Right atrium auricular region (tissue), 2 donors: ENCODE data around the gene WASHC4. TPM values are rescaled to one million over a fixed set of nuclear protein-coding genes. Genes with fewer than 3 reads are reported as not detected.

Experiments
- DNase-seq: peaks from one replicate; pipeline ENCODE4 v3.0.0-alpha.2; 2019; ENCODE audit warnings: low spot score
- H3K27ac ChIP-seq, 2 donors: fragments of 200-600 bp; sonication (generic); 1 replicate in 1 of 2; 2 replicates in 1 of 2; pipeline ENCODE4 v1.5.1; 2016 to 2019
- H3K27me3 ChIP-seq, 2 donors: fragments of 200-600 bp; sonication (generic); one replicate each; pipeline versions ENCODE4 v1.5.1 to v1.6.0; 2017 to 2019
- H3K36me3 ChIP-seq: fragments of 200-600 bp; sonication (generic); one replicate; pipeline ENCODE4 v1.5.1; 2016
- H3K4me1 ChIP-seq, 2 donors: fragments of 200-600 bp; sonication (generic); one replicate each; pipeline versions ENCODE4 v1.5.1 to v1.6.0; 2017 to 2019
- H3K4me3 ChIP-seq, 2 donors: fragments of 200-600 bp; sonication (generic); 1 replicate in 1 of 2; 2 replicates in 1 of 2; pipeline ENCODE4 v1.5.1; 2017 to 2019; ENCODE audit warnings: mild to moderate bottlenecking in 1 of 2, moderate library complexity in 1 of 2
- H3K9me3 ChIP-seq, 2 donors: fragments of 200-600 bp; sonication (generic); one replicate each; pipeline ENCODE4 v1.5.1; 2019
- CTCF ChIP-seq, 2 donors: fragments of 200-600 bp; sonication (generic); IDR thresholded peaks; one replicate each; pipeline ENCODE4 v1.5.1; 2019; ENCODE audit warnings: antibody characterized with exemption in 2 of 2
- total RNA-seq, 2 donors: library from RNA; depleted of rRNA; stranded (reverse); fragments of >200 nt; gene quantifications; one replicate each; pipeline ENCODE4 v1.1.0, GENCODE V29; 2016

WASHC4 gene
- total RNA-seq, 2 donors from 2014 or later = 19.5 to 23.8 TPM

GRCh38 chr12:105077435-105077834 lies 30.1 kb upstream of the WASHC4 start:
- no peaks in the 10 kb centered on the region for H3K4me1 ChIP-seq
- no peak for DNase-seq
- no peaks in the 10 kb centered on the region for H3K9me3 ChIP-seq
- H3K4me3 ChIP-seq = no peak overlapping the region
- H3K27me3 ChIP-seq = no peaks in the 10 kb centered on the region
- H3K36me3 ChIP-seq = no peaks in the 10 kb centered on the region
- H3K27ac ChIP-seq = no peak overlapping the region
- TF ChIP-seq CTCF (IDR thresholded peaks at IDR 0.05) = no peak

GRCh38 chr12:105078712-105079570 lies 28.6 kb upstream of the WASHC4 start:
- no peak for DNase-seq
- no peak overlapping the region for H3K4me3 ChIP-seq
- no peak for TF ChIP-seq CTCF (IDR thresholded peaks at IDR 0.05)
- H3K4me1 ChIP-seq = peaks cover 0 to 13% of the 10 kb centered on the region in 2 donors
- no peaks in the 10 kb centered on the region for H3K27me3 ChIP-seq
- H3K9me3 ChIP-seq = no peaks in the 10 kb centered on the region
- H3K27ac ChIP-seq = no peak overlapping the region
- H3K36me3 ChIP-seq = no peaks in the 10 kb centered on the region

- TF ChIP-seq CTCF (IDR thresholded peaks at IDR 0.05) = no peak
- DNase-seq = no peak
- Histone ChIP-seq H3K4me3 (peak overlapping the region in 1 of 2 donors; percentile 60), H3K9me3 (no peaks in the 10 kb centered on the region), H3K27me3 (no peaks in the 10 kb centered on the region), H3K36me3 (no peaks in the 10 kb centered on the region), H3K27ac (no peak overlapping the region), H3K4me1 (peaks cover 0 to 21% of the 10 kb centered on the region in 2 donors)
Observed at GRCh38 chr12:105083031-105083430, 24.5 kb upstream of the WASHC4 start.

- no peak for TF ChIP-seq CTCF (IDR thresholded peaks at IDR 0.05)
- Histone ChIP-seq H3K36me3 (no peaks in the 10 kb centered on the region), H3K27me3 (no peaks in the 10 kb centered on the region), H3K4me3 (peak overlapping the region; percentile 49 to 60), H3K9me3 (no peaks in the 10 kb centered on the region), H3K27ac (peak overlapping the region; percentile 40 to 53), H3K4me1 (peaks cover 0 to 21% of the 10 kb centered on the region in 2 donors)
- DNase-seq = peak; percentile 87
Observed at GRCh38 chr12:105083551-105084105, 23.9 kb upstream of the WASHC4 start.

- peak within 1 kb of the TSS; percentile 49 to 60 for H3K4me3 ChIP-seq
- peaks cover 0 to 21% of the 10 kb centered on the region in 2 donors for H3K4me1 ChIP-seq
- peak in 1 of 2 donors; percentile 12 for TF ChIP-seq CTCF (IDR thresholded peaks at IDR 0.05)
Observed at GRCh38 chr12:105084251-105085250, 23.0 kb upstream of the WASHC4 start, which contains the start of gene ALDH1L2. ALDH1L2 (minus strand) TSS chr12:105084458; CDS start chr12:105084436, 22 bp downstream.

More at GRCh38 chr12:105084251-105085250, 23.0 kb upstream of the WASHC4 start, which contains the start of gene ALDH1L2:
- H3K27ac ChIP-seq = peak within 1 kb of the TSS; percentile 40 to 53
- DNase-seq = peak; percentile 83
- H3K9me3 ChIP-seq = no peaks in the 10 kb centered on the region
- no peaks in the 10 kb centered on the region for H3K36me3 ChIP-seq
- no peaks in the 10 kb centered on the region for H3K27me3 ChIP-seq
